Activated T-cell treated with anti-CD3 and anti-CD28 coated beads for 48 hours (primary cell): Measurements from ENCODE around the gene WDR27.

Experiments used
- DNase-seq: peaks from one replicate; pipeline ENCODE4 v3.0.0-alpha.2; 2020; ENCODE audit warnings: low read depth

WDR27 gene

DNA sequence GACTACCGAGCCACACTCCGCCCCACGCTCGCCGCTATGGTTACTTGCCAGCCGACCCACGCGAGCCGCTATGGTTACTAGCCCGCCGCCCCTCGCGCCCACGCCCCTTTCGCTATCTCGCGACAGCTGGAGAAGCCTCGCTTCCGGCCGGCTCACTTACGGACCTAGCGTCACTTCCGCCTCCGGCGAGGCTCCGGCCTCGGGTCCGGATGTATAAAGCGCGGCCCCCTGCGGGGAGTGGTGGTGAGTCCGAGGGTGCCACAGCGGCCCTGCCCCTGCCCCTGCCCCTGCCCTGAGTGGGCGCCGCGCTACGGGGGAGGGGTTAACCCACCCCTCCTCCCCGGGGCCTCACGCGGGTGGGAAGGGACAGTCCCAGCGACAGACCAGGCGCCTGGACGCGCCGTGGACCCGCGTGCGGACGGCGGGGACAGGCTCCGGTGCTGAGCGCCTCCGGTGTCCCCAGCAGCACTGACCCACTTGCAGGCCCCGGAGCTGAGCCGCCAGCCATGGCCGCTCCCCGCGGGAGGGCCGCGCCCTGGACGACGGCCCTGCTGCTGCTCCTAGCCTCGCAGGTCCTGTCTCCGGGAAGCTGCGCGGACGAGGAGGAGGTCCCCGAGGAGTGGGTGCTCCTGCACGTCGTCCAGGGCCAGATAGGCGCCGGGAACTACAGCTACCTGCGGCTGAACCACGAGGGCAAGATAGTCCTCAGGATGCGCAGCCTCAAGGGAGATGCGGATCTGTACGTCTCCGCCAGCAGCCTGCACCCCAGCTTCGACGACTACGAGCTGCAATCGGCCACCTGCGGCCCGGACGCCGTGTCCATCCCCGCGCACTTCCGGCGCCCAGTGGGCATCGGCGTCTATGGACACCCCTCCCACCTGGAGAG is at the start of gene WDR27, which contains the start of gene C6orf120:
WDR27 (minus strand) TSS at position 76 of the 886 bp plus-strand sequence. CDS start 13,024 bp downstream, outside the sequence.
C6orf120 (plus strand) TSS at position 173 of the 886 bp plus-strand sequence; CDS start at position 507, 334 bp downstream.
- DNase-seq = peak; percentile 98

DNA sequence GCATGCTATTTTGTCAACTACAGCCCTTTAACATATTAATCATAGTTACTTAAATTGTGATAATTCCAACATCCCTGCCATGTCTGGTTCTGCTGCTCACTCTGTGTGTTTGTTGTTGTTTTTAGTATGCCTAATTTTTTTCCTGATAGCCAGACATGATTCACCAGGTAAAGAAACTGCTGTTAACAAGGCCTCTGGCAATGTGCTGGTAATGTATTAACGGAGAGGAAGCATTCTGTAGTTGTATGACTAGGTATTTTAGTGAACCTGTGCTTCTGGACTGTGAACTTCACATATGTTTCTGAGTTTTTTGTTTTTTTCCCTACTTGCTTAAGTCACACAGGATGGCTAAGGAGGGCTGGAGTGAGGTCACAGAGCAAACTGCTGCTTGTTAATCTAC is 44.7 kb upstream of the WDR27 start:
- no peak for DNase-seq

DNA sequence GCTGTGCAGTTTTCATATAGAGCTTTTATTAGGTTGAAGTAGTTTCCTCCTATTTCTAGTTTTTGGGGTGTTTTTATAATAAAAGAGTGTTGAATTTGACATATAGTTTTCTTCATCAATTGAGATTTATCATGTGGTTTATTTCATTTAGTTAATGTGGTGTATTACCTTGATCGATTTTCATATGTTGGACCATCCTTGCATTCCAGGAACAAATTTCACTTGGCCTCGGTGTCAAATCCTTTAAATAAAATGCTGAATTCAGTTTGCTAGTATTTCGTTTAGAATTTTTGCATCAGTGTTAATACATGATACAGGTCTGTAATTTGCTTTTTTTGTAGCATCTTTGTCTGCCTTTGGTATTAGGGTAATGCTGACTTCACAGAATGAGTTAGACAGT is 43.6 kb upstream of the WDR27 start:
- no peak for DNase-seq

DNA sequence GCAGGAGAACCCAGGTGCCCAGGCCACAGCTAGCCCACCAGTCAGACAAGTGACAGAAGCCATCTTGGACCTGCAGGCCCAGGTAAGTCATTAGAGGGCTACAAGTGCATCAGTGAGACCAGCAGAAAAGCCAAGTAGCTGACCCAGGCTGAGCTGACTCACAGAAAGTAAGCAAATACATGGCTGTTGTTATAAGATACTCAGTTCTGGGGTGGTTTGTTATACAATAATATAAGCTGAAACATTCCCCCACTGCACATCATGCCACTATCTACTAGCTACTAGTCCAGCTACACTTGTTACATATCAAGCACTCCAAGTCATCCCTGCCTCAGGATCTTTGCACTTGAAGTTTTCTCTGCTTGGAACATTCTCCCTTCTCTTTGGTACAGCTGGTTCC is 39.5 kb upstream of the WDR27 start:
- DNase-seq = no peak

DNA sequence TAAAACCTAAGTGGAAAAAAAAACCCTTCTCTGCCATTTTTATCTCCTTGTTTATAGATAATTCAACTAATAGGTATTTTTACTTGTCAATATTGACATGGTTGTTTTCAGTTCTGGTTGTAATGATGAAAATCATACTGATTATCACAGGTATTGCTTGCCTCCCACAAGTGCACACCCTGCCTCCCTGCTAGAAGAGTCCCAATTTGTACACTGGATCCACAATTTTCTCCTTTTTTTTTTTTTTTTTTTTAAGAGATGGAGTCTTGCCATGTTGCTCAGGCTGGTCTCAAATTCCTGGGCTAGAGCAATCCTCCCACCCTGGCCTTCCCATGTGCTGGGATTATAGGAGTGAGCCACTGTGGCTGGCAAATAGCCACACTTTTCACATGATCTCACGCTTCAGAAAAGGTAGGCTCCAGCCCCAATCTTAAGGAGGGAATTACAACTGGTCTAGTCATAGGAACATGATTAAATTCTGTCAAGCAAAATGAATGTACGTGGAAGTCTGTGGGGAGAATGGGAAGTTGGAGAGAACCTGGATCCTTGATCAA is 37.2 kb upstream of the WDR27 start:
- no peak for DNase-seq

DNA sequence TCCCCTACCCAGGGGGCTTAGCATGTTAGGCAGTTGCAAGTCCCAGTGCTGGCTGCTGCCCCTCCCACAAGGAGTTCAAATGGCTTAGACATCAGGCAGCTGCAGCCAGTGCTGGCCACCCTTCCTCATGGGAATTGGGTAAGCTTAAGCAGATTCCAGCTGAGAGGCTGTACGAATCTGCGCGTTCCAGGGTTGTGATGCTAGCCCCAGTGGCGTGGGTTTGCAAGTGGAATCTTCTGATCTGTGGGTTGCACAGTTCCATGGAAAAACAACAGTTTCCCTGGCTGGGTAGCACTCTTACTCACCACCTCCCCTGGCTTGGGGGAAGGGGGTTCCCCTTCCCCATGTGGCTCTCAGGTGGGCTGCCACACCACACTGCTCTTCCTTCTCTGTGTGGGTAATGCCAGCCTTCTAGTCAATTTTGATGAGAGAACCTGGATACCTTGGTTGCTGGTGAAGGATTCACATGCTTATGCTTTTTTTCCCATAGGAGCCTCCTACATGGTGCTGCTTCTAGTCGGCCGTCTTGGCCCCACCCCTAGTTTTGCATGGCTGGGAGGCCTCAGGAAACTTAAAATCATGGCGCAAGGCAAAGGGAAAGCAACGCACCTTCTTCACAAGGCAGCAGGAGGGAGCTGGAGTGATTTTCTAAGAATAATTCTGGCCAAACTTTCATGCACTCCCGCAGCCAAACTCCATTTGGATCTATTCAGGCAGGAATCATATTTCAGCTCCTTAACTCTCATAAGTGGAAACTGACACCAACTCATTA is 36.6 kb upstream of the WDR27 start:
- no peak for DNase-seq

DNA sequence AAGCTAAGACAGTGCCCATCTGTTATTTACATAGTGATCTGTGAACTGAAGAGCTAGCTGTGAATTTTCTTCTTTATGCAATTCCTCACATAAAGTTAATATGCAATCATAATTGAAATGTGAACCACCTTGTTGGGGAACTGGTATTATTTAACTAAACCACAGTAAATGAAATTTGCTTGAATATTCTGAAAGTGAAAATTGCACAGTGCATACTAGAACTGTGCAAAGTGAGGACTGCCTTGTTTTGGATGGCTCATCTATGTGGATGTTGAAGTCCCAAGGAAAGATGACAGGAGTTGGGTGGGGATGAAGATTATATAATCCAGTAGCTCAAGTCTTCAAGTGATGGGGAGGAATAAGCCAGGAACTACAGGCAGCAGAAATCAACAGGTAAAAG is 28.1 kb upstream of the WDR27 start:
- DNase-seq = no peak

DNA sequence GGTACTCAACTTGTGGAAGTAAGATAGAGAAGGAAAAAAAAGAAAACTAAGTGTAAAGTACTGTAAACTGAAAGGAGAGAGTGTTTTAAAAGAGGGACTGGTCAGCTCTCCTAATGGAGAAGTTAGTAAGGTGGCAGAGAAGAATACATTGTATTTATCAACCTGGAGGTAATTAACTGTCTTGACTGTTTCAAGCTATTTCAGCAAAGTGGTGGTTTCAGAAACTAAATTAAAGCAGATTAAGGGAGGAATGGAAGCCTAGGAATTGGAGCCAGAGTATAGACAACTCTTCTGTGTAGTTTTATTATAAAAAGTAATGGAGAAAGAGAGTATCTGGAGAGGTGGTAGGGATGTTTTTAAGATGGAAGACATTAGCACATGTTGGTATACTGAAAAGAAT is 25.1 kb upstream of the WDR27 start:
- DNase-seq = no peak

DNA sequence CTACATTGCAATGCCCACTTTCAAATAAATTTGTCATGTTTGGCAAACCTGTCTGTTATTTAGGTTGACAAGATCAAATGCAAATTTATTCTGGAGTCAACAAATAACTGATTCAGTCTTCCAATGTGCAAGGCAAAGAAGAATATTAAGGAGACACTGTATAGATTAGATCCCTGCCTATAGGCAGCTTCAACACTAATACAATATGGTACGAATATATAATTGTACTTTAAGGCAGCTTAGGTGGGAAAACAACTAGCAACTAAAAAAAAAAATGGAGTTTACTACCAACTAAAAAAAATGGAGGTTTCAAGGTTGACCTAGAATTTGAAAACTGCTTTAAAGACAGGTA is 24.2 kb upstream of the WDR27 start:
- DNase-seq = no peak

DNA sequence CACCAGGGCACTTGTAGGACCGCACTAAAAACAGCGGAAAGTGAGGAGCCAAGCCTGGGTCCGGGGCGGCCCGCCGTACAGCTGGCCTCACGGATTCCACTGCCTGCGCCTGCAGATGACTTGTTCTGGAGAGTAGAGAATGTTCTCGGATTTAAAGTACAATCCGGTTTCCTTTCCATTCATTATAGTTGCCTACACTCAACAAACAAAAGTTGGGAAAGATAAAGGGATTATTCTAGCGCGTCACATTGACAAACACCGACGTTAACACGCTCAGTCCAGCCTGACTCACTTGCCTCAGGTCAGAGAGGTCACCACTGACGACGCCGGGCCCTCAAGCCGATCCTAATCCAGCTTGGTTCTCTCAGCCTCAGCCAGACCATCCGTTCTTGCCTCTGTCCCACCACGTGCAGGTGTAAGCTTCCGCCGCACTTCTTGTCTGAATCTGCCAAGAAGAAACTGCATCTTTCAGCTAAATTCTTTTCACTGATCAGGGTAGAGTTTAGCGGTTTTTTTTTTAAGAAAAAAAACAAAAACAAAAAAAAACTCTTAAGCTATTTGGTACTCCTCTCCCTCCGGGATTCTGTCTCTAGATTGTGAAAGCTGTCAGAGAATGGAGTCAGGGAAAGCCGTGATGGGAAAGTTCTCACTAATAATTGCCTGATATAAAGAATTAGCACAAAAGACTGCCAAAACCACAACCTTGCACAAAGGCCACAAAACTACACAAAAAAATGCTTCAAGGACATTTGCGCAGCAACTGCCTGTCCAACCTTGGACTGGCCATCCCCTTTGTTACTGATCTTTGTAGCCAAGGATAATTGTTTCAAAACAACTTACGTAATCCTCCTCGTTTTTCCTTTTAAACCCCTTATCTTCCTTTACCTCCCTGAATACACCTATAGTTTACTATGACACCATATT is 23.6 kb upstream of the WDR27 start:
- DNase-seq = peak; percentile 14

DNA sequence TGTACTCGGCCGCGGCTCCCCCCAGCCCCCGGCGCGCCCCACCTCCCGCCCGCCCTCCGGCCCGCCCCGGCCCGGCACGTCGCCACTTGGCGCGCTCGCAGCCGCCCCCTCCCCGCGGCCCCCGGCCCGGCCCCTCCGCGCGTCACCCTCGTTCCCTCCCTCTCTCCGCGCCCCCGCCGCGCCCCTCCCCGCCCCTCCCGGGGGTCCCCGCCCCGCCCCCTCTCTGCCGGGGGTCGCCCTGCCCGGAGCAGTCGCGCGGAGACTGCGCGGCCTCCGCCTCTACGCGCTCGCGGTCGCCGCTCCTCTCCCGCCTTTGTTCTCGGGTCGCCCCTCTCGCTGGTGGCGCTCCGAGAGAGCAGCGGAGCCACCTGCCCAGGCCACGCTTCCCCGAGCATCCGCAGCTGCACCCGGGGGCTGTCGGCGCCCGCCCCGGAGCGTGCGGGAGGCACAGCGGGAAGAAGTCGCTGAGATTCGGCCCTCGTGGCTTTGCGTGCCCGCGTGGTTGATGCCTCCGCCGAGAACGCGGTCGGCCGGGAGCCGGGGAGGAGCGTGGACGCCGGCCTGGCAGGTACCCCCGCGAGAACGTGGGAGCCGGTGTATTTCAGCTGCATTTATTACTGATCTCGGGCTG is 22.8 kb upstream of the WDR27 start, which contains the start of gene PHF10:
PHF10 (minus strand) TSS at position 7 of the 631 bp plus-strand sequence. CDS start 569 bp downstream, outside the sequence.
- peak; percentile 70 for DNase-seq

DNA sequence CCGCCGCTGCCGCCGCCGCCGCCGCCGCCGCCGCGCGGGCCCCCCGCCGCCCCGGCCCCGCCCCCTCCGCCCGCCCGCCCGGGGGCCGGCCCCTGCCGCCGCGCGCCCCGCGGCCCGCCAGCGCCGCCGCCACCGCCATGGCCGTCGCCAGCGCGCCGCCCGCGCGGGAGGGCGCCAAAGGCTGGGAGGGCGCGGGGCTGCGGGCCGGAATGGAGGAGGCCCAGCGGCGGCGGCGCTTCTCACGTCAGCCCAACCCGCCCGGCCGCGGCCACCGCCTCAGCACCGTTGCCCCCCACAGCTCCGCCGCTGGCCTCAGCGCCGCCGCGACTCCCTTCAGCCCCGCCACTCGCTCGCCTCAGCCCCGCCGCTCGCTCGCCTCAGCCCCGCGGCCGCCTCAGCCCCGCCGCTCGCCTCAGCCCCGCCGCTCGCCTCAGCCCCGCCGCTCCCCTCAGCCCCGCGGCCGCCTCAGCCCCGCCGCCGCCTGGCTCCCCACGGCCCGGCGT is 22.2 kb upstream of the WDR27 start:
- peak; percentile 31 for DNase-seq

DNA sequence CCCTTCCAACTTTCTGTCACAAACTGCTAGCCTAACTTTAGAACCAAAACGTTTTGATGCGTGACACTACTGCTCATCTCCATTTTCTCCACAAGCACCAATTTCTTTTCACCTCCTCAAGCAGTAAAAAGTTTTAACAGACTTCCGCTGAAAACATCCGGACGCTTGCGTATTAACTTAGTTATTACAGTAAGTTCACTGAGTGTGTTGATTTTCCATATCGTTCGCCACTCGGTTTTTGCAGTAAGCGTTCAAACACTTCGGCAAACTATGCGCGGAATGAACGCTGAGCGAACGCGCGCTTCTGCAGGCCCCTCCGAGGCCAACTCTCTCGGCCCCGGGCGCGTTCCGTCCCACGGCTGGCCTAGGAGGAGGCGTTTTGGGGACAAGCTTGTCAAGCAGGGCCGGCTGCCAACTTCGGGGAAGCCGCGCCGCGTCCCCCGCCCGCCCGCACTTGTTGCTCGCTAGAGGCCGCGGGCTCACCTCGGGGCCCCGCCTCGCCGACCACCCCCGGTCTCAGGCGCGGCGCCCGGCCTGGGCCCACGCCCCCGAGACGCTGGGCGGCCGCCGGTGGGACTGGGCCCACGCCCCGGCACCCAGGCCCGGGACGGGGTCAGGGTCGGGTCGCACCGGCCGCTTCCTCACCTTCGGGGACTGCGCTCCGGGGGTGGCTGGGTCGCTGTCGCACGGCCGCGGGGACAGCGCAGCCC is 21.5 kb upstream of the WDR27 start:
- peak; percentile 62 for DNase-seq

DNA sequence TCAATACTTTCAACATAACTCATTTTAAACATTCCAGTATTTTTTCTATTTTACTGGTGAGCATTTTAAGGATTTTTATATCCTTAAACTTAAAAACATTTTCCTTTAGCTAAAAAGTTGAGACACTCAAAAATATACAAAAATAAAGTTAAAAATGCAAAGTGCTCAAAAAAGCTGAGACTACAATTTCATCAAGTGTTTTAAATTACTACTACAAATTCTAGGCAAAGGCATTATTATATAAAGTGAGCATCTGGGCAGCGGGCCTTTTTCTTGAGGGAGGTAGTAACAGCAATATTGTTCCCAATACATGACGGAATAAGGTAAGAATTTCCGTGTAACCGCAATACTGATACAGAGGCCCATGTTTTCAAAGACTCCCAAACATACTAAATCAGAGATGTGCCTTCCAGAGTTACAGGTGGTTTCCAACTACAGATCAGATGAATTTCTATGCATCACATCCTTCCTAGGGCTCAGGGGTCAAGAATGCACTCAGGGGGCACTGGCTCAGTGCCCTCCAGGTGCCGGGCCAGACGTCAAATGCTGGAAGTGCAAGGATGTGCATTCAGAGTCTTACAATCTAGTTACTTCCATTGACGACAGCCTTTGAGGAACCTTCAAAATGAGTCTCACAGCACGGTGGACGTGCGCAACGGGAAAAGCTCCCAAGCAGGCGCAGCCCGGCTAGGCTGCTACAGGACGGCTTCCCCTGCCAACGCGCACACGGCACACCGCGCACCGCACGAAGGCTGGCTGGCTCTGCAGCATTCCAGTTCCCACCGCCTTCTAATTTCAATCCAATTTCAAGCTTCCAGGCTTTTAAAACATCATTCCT is 20.8 kb upstream of the WDR27 start:
- DNase-seq = peak; percentile 38

DNA sequence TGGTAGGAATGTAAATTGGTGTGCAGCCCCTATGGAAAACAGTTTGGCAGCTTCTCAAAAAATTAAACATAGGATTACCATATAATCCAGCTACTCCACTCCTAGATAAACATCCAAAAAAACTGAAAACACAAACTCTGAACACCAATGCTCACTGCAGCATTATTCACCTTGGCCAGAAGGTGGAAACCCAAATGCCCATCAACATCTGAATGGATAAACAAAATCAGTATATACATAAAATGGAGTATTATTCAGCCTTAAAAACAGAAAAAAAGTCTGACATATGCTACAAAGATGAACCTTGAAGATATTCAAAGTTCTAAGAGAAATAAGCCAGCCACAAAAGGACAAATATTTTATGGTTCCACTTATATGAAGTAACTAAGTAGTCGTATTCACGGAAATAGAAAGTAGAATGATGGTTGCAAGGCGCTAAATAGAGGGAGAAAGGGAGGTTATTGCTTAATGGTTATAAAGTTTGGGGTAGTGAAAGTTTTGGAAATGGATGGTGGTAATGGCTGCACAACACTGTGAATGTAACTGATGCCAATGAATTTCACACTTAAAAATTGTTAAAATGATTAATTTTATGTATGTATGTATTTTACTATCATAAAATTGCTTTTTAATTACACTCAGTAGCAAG is 18.5 kb upstream of the WDR27 start:
- DNase-seq = no peak

DNA sequence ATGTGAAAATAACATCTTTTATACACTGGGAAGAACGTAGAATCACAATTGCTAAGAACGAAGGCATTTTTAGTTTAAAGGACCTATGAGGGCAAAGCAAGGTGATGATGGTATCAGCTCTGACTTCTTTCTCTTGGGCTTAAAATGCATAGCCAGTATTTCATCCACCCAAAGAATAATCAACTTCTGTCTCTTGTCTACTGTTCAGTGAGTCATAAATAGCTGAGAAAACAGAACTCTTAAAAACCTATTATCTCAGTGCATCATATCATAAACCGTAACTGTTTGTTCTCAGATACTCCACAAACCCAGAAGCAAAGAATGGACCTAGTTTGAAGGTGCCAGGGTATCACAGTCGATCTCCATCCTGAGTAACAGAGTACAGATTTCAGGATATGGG is 17.3 kb upstream of the WDR27 start:
- no peak for DNase-seq

DNA sequence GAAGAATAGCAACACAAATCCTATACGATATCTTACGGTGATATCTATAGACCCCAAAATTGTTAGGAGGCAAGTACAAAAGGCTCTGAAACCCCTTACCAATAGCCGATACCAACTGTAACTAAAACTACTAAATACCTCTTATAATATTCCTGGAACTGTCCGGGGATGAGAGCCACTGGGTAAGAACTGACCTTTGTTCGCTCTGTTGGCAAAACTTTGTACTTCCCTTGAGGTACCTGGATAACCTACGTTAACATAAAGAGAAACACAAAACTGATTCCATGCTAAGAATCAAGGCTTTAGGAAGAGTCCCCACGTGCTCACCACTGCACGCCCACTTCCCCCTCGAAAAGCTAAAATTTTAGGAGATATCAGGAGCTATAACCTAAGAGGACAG is 12.8 kb upstream of the WDR27 start:
- DNase-seq = no peak

DNA sequence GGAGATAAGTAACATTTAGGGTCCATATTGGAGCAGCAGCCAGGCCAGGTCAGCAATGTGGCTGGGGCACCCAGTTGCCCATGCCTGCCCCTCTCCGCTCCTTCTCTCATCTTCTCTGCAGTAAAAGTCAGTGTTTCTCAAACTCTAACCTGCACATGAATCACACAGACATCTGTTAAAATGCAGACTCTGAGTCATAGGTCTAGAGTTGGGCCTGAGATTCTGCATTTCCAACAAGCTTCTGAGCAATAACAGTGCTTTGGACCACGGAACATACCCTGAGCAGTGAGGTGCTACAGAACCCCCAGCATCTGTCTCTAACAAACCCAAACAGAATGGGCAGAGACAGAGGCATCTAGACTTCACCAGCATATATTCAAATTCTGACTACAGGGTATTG is 12.3 kb upstream of the WDR27 start:
- no peak for DNase-seq

DNA sequence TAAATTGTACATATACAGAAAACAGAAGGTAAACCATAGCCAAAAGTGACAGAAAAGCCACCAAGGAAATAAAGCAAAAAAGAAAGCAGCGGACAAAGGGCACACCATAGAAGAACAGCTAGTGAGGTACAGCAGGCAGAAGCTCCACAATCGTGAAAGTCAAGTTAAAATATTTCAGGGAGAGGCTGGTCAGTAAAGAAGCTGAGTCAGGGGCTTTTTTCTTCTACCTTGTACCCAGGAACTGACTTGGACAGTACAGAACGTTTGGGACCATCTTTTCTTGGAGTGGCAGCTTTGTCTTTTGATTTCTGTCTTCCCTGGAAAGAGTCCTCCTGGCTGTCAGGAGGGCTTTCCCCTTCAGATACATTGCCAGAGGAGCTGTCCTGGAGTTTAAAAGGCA is 8.2 kb upstream of the WDR27 start:
- DNase-seq = no peak
